RPMI8226 (cell line): Measurements from ENCODE around the gene ZNF808.
"Not testable (repeated sequence)": the region's sequence is repeated elsewhere in the genome, so short reads cannot be mapped to it uniquely, and the experiment has no call there.

Experiments used
- DNase-seq: peaks from one replicate; pipeline ENCODE4 v3.0.0-alpha.2; 2015

Gene ZNF808

GRCh38 chr19:52536448-52536800 lies 9.0 kb downstream of the ZNF808 start:
- DNase-seq: no peak

GRCh38 chr19:52538815-52539214 lies 11.3 kb downstream of the ZNF808 start:
- not testable (repeated sequence) for DNase-seq

GRCh38 chr19:52541176-52541575 lies 13.7 kb downstream of the ZNF808 start:
- DNase-seq: not testable (repeated sequence)

- DNase-seq: no peak
These were observed 14.1 kb downstream of the ZNF808 start for GRCh38 chr19:52541608-52542007.

GRCh38 chr19:52542541-52542940 lies 15.1 kb downstream of the ZNF808 start:
- not testable (repeated sequence) for DNase-seq

GRCh38 chr19:52542984-52543664 lies 15.7 kb downstream of the ZNF808 start:
- no peak for DNase-seq

GRCh38 chr19:52554216-52554971 lies 26.9 kb downstream of the ZNF808 start:
- no peak for DNase-seq

- no peak for DNase-seq
These were observed 29.9 kb downstream of the ZNF808 start for GRCh38 chr19:52557231-52557995.

- not testable (repeated sequence) for DNase-seq
These were observed 31.4 kb downstream of the ZNF808 start for GRCh38 chr19:52558732-52559445.

- DNase-seq: not testable (repeated sequence)
These were observed 34.1 kb downstream of the ZNF808 start for GRCh38 chr19:52561611-52562010.

- DNase-seq: no peak
These were observed 38.7 kb downstream of the ZNF808 start for GRCh38 chr19:52566121-52566520.

- DNase-seq: no peak
These were observed 39.1 kb downstream of the ZNF808 start for GRCh38 chr19:52566588-52566987.

- no peak for DNase-seq
These were observed 40.5 kb downstream of the ZNF808 start for GRCh38 chr19:52567921-52568320.

GRCh38 chr19:52569638-52569999 lies 42.2 kb downstream of the ZNF808 start:
- not testable (repeated sequence) for DNase-seq

- DNase-seq: peak; percentile 76
These were observed 42.8 kb downstream of the ZNF808 start, which contains the start of gene ZNF701 for GRCh38 chr19:52570000-52570861. ZNF701 (plus strand) TSS chr19:52570287; CDS start chr19:52574148, 3,861 bp downstream.

GRCh38 chr19:52584736-52585440 lies 57.4 kb downstream of the ZNF808 start:
- DNase-seq: no peak

GRCh38 chr19:52585604-52586003 lies 58.1 kb downstream of the ZNF808 start:
- DNase-seq: no peak

- DNase-seq: no peak
These were observed 63.3 kb downstream of the ZNF808 start for GRCh38 chr19:52590728-52591127.

GRCh38 chr19:52592301-52592700 lies 64.8 kb downstream of the ZNF808 start:
- DNase-seq: peak; percentile 12

GRCh38 chr19:52593441-52593840 lies 66.0 kb downstream of the ZNF808 start:
- not testable (repeated sequence) for DNase-seq

GRCh38 chr19:52599241-52599640 lies 71.8 kb downstream of the ZNF808 start:
- no peak for DNase-seq
